ENCODE data around the gene ADAMTS7. TPM values are rescaled to one million over a fixed set of nuclear protein-coding genes. Genes with fewer than 3 reads are reported as not detected.
"Not testable (repeated sequence)": the region's sequence is repeated elsewhere in the genome, so short reads cannot be mapped to it uniquely, and the experiment has no call there.

Gene ADAMTS7
- total RNA-seq, 4 donors from 2014 or later, result 0.59 to 2.1 (median 0.60) TPM

GRCh38 chr15:78732634-78733033 lies 78.6 kb downstream of the ADAMTS7 start:
- H3K4me3 ChIP-seq (ENCODE audit: low read depth, poor library complexity, severe bottlenecking), result no peak overlapping the region
- intact Hi-C loops (cut with DNase I; ENCODE audit: low total_unique reads), result no loop called here
- TF ChIP-seq CTCF (IDR thresholded peaks at IDR 0.05) (no peak), POLR2A (IDR thresholded peaks at IDR 0.05) (no peak)
- DNase-seq (ENCODE audit: low spot score in 2 of 2), result peak in 1 of 2 donors; percentile 34
- 96% methylated on average over 2 of the region's 2 CpGs; no CpG with 5 or more reads in 1 of the 2 donors for WGBS, 2 donors

- no peak overlapping the region for H3K4me3 ChIP-seq (ENCODE audit: low read depth, poor library complexity, severe bottlenecking)
- DNase-seq (ENCODE audit: low spot score in 2 of 2), result no peak
- WGBS, 2 donors, result 91 to 94% methylated on average over 6 of the region's 6 CpGs
- intact Hi-C loops (cut with DNase I; ENCODE audit: low total_unique reads), result no loop called here
- TF ChIP-seq POLR2A (IDR thresholded peaks at IDR 0.05), result no peak
- TF ChIP-seq CTCF (IDR thresholded peaks at IDR 0.05), result no peak
Observed at GRCh38 chr15:78730955-78731354, 80.3 kb downstream of the ADAMTS7 start.

GRCh38 chr15:78728427-78728826 lies 82.8 kb downstream of the ADAMTS7 start:
- DNase-seq (ENCODE audit: low spot score in 2 of 2); H3K4me3 ChIP-seq (ENCODE audit: low read depth, poor library complexity, severe bottlenecking); intact Hi-C loops (cut with DNase I; ENCODE audit: low total_unique reads): not testable (repeated sequence)
- 67 to 79% methylated on average over 1 of the region's 1 CpG for WGBS, 2 donors

- TF ChIP-seq CTCF (IDR thresholded peaks at IDR 0.05) (no peak), POLR2A (IDR thresholded peaks at IDR 0.05) (no peak)
- WGBS, 2 donors, result 62 to 72% methylated on average over 5 of the region's 5 CpGs
- H3K4me3 ChIP-seq (ENCODE audit: low read depth, poor library complexity, severe bottlenecking), result no peak overlapping the region
- intact Hi-C loops (cut with DNase I; ENCODE audit: low total_unique reads), result no loop called here
- peak in 1 of 2 donors; percentile 46 for DNase-seq (ENCODE audit: low spot score in 2 of 2)
Observed at GRCh38 chr15:78727561-78727960, 83.7 kb downstream of the ADAMTS7 start.

- no peak overlapping the region for H3K4me3 ChIP-seq (ENCODE audit: low read depth, poor library complexity, severe bottlenecking)
- DNase-seq (ENCODE audit: low spot score in 2 of 2), result peak in 1 of 2 donors; percentile 84
- TF ChIP-seq POLR2A (IDR thresholded peaks at IDR 0.05), result no peak
- intact Hi-C loops (cut with DNase I; ENCODE audit: low total_unique reads), result no loop called here
- WGBS, 2 donors, result 83 to 88% methylated on average over 14 of the region's 14 CpGs
Observed at GRCh38 chr15:78726870-78727551, 84.3 kb downstream of the ADAMTS7 start.

GRCh38 chr15:78719819-78720450 lies 91.3 kb downstream of the ADAMTS7 start:
- peak in 1 of 2 donors; percentile 23 for DNase-seq (ENCODE audit: low spot score in 2 of 2)

GRCh38 chr15:78718837-78719236 lies 92.4 kb downstream of the ADAMTS7 start:
- H3K4me3 ChIP-seq (ENCODE audit: low read depth, poor library complexity, severe bottlenecking), result no peak overlapping the region
- DNase-seq (ENCODE audit: low spot score in 2 of 2), result no peak
- WGBS, 2 donors, result 56 to 64% methylated on average over 2 of the region's 2 CpGs
- intact Hi-C loops (cut with DNase I; ENCODE audit: low total_unique reads), result no loop called here
- TF ChIP-seq CTCF (IDR thresholded peaks at IDR 0.05) (no peak), POLR2A (IDR thresholded peaks at IDR 0.05) (no peak)

More at GRCh38 chr15:78719819-78720450, 91.3 kb downstream of the ADAMTS7 start:
- 67 to 72% methylated on average over 21 of the region's 21 CpGs for WGBS, 2 donors
- H3K4me3 ChIP-seq (ENCODE audit: low read depth, poor library complexity, severe bottlenecking); intact Hi-C loops (cut with DNase I; ENCODE audit: low total_unique reads): not testable (repeated sequence)
